GM18511 (cell line): Measurements from ENCODE around the gene EPN2.
"Not testable (repeated sequence)": the region's sequence is repeated elsewhere in the genome, so short reads cannot be mapped to it uniquely, and the experiment has no call there.

ENCODE experiments used
- ATAC-seq: cut with Tn5 transposase; IDR thresholded peaks from one replicate; pipeline ENCODE4 v1.9.1; 2021; ENCODE audit warnings: mild to moderate bottlenecking, moderate library complexity; ENCODE audit not compliant: unreplicated experiment

Gene EPN2

GRCh38 chr17:19237139-19237388, at the start of gene EPN2:
TSS of gene EPN2 (plus strand) at chr17:19237366. CDS start at chr17:19283120, 45,754 bp downstream.
- ATAC-seq = not testable (repeated sequence)

- ATAC-seq = peak; percentile 58
These were observed 49.0 kb upstream of the EPN2 start for GRCh38 chr17:19187883-19188869.

- peak; percentile 70 for ATAC-seq
These were observed 48.1 kb upstream of the EPN2 start for GRCh38 chr17:19188870-19189708.

GRCh38 chr17:19189781-19190405, 47.3 kb upstream of the EPN2 start:
- not testable (repeated sequence) for ATAC-seq

GRCh38 chr17:19196382-19197204, 40.6 kb upstream of the EPN2 start:
- ATAC-seq = peak; percentile 90

GRCh38 chr17:19202448-19202847, 34.7 kb upstream of the EPN2 start:
- ATAC-seq = peak; percentile 80

GRCh38 chr17:19203429-19203828, 33.7 kb upstream of the EPN2 start:
- not testable (repeated sequence) for ATAC-seq

GRCh38 chr17:19215074-19215860, 21.9 kb upstream of the EPN2 start:
- ATAC-seq = not testable (repeated sequence)

- ATAC-seq = peak; percentile 58
These were observed 20.8 kb upstream of the EPN2 start for GRCh38 chr17:19216148-19216926.

GRCh38 chr17:19218914-19219313, 18.3 kb upstream of the EPN2 start:
- not testable (repeated sequence) for ATAC-seq

- ATAC-seq = not testable (repeated sequence)
These were observed 17.8 kb upstream of the EPN2 start for GRCh38 chr17:19219384-19219783.

- ATAC-seq = not testable (repeated sequence)
These were observed 17.0 kb upstream of the EPN2 start for GRCh38 chr17:19220195-19220594.

- not testable (repeated sequence) for ATAC-seq
These were observed 10.3 kb upstream of the EPN2 start for GRCh38 chr17:19226610-19227588.

GRCh38 chr17:19234676-19235075, 2.5 kb upstream of the EPN2 start:
- not testable (repeated sequence) for ATAC-seq

GRCh38 chr17:19236351-19237138, 621 bp upstream of the EPN2 start:
- peak; percentile 45 for ATAC-seq

- ATAC-seq = peak; percentile 81
These were observed 412 bp downstream of the EPN2 start for GRCh38 chr17:19237389-19238166.
